ENCODE measurements around the gene MTX2.

The MTX2 gene

GRCh38 chr2:176378323-176378722 is 109.1 kb downstream of the MTX2 start:
- Histone ChIP-seq H3K4me3 (ENCODE audit: low read length) (no peak overlapping the region), H3K4me2 (ENCODE audit: low read depth, low read length) (no peak overlapping the region), H3K27ac (ENCODE audit: low read length) (no peak overlapping the region), H3K9me3 (replicated peaks; ENCODE audit: insufficient read depth, low read length) (no peaks in the 10 kb centered on the region), H3K27me3 (replicated peaks; ENCODE audit: insufficient read depth, low read length) (no peaks in the 10 kb centered on the region), H3K9me2 (replicated peaks; ENCODE audit: insufficient read depth, low read length) (no peaks in the 10 kb centered on the region), H3K4me1 (ENCODE audit: low read length) (no peaks in the 10 kb centered on the region), H3F3A (ENCODE audit: insufficient read depth, low read length) (no peaks in the 10 kb centered on the region), H4K20me1 (ENCODE audit: insufficient read depth, low read length) (no peaks in the 10 kb centered on the region), H3K36me3 (replicated peaks; ENCODE audit: insufficient read depth, low read length) (no peaks in the 10 kb centered on the region), H3K79me2 (ENCODE audit: low read length) (no peaks in the 10 kb centered on the region), H3K9ac (ENCODE audit: low read length) (no peak overlapping the region), H2AFZ (ENCODE audit: low read length) (no peak overlapping the region)
- TF ChIP-seq CTCF (IDR thresholded peaks at IDR 0.05; ENCODE audit: low read length) (no peak), EZH2phosphoT487 (IDR thresholded peaks at IDR 0.05; ENCODE audit: low read length) (no peak), EZH2 (optimal IDR thresholded peaks at IDR 0.05; ENCODE audit: low read depth, low read length) (no peak)
- DNase-seq: no peak

GRCh38 chr2:176380341-176380740 is 111.1 kb downstream of the MTX2 start:
- H3K4me3 ChIP-seq (ENCODE audit: low read length): no peak overlapping the region
- DNase-seq: no peak
- no peaks in the 10 kb centered on the region for H3K79me2 ChIP-seq (ENCODE audit: low read length)
- no peaks in the 10 kb centered on the region for H3K36me3 ChIP-seq (replicated peaks; ENCODE audit: insufficient read depth, low read length)
- H2AFZ ChIP-seq (ENCODE audit: low read length): no peak overlapping the region
- no peaks in the 10 kb centered on the region for H3K27me3 ChIP-seq (replicated peaks; ENCODE audit: insufficient read depth, low read length)
- no peaks in the 10 kb centered on the region for H3K4me1 ChIP-seq (ENCODE audit: low read length)
- no peak overlapping the region for H3K4me2 ChIP-seq (ENCODE audit: low read depth, low read length)
- H4K20me1 ChIP-seq (ENCODE audit: insufficient read depth, low read length): no peaks in the 10 kb centered on the region
- TF ChIP-seq EZH2 (optimal IDR thresholded peaks at IDR 0.05; ENCODE audit: low read depth, low read length): no peak
- no peak for TF ChIP-seq EZH2phosphoT487 (IDR thresholded peaks at IDR 0.05; ENCODE audit: low read length)
- TF ChIP-seq CTCF (IDR thresholded peaks at IDR 0.05; ENCODE audit: low read length): no peak
- no peak overlapping the region for H3K9ac ChIP-seq (ENCODE audit: low read length)
- no peaks in the 10 kb centered on the region for H3F3A ChIP-seq (ENCODE audit: insufficient read depth, low read length)
- H3K9me3 ChIP-seq (replicated peaks; ENCODE audit: insufficient read depth, low read length): no peaks in the 10 kb centered on the region
- no peaks in the 10 kb centered on the region for H3K9me2 ChIP-seq (replicated peaks; ENCODE audit: insufficient read depth, low read length)
- no peak overlapping the region for H3K27ac ChIP-seq (ENCODE audit: low read length)

GRCh38 chr2:176383100-176383499 is 113.9 kb downstream of the MTX2 start:
- Histone ChIP-seq H3K36me3 (replicated peaks; ENCODE audit: insufficient read depth, low read length) (no peaks in the 10 kb centered on the region), H3K4me1 (ENCODE audit: low read length) (no peaks in the 10 kb centered on the region), H3K9me2 (replicated peaks; ENCODE audit: insufficient read depth, low read length) (no peaks in the 10 kb centered on the region), H3K4me2 (ENCODE audit: low read depth, low read length) (no peak overlapping the region), H3K4me3 (ENCODE audit: low read length) (no peak overlapping the region), H4K20me1 (ENCODE audit: insufficient read depth, low read length) (no peaks in the 10 kb centered on the region), H3K27ac (ENCODE audit: low read length) (no peak overlapping the region), H3K27me3 (replicated peaks; ENCODE audit: insufficient read depth, low read length) (no peaks in the 10 kb centered on the region), H3K79me2 (ENCODE audit: low read length) (no peaks in the 10 kb centered on the region), H3F3A (ENCODE audit: insufficient read depth, low read length) (no peaks in the 10 kb centered on the region), H2AFZ (ENCODE audit: low read length) (no peak overlapping the region), H3K9ac (ENCODE audit: low read length) (no peak overlapping the region), H3K9me3 (replicated peaks; ENCODE audit: insufficient read depth, low read length) (no peaks in the 10 kb centered on the region)
- no peak for DNase-seq
- no peak for TF ChIP-seq CTCF (IDR thresholded peaks at IDR 0.05; ENCODE audit: low read length)
- no peak for TF ChIP-seq EZH2 (optimal IDR thresholded peaks at IDR 0.05; ENCODE audit: low read depth, low read length)
- no peak for TF ChIP-seq EZH2phosphoT487 (IDR thresholded peaks at IDR 0.05; ENCODE audit: low read length)
